Measurements from ENCODE around the gene FLRT2.

Gene FLRT2

GRCh38 chr14:85618390-85618789, 88.4 kb downstream of the FLRT2 start:
- TF ChIP-seq CTCF (IDR thresholded peaks at IDR 0.05; ENCODE audit: low read depth, low read length), result no peak
- no peak overlapping the region for H3K4me3 ChIP-seq (ENCODE audit: low read depth, low read length)

DNA sequence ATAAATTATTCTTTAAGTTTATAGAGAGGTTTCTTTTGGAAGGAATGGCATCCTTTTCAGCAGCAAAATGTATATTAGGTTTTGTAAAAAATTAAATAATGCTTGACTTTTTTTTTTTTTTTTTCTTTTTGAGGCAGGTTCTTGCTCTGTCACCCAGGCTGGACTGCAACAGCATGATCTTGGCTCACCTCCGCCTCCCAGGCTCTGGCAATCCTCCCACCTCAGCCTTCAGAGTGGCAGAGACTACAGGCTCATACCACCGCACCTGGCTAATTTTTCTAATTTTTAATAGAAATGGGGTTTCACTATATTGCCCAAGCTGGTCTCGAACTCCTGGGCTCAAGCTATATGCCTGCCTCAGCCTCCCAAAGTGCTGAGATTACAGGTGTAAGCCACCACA, 89.0 kb downstream of the FLRT2 start:
- H3K4me3 ChIP-seq (ENCODE audit: low read depth, low read length), result no peak overlapping the region
- TF ChIP-seq CTCF (IDR thresholded peaks at IDR 0.05; ENCODE audit: low read depth, low read length), result no peak

GRCh38 chr14:85619851-85620250, 89.9 kb downstream of the FLRT2 start:
- H3K4me3 ChIP-seq (ENCODE audit: low read depth, low read length), result no peak overlapping the region
- no peak for TF ChIP-seq CTCF (IDR thresholded peaks at IDR 0.05; ENCODE audit: low read depth, low read length)

- TF ChIP-seq CTCF (IDR thresholded peaks at IDR 0.05; ENCODE audit: low read depth, low read length), result no peak
- no peak overlapping the region for H3K4me3 ChIP-seq (ENCODE audit: low read depth, low read length)
Measured at GRCh38 chr14:85620947-85621346, 91.0 kb downstream of the FLRT2 start.

DNA sequence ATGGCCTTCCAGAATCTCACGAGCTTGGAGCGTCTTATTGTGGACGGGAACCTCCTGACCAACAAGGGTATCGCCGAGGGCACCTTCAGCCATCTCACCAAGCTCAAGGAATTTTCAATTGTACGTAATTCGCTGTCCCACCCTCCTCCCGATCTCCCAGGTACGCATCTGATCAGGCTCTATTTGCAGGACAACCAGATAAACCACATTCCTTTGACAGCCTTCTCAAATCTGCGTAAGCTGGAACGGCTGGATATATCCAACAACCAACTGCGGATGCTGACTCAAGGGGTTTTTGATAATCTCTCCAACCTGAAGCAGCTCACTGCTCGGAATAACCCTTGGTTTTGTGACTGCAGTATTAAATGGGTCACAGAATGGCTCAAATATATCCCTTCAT, 92.2 kb downstream of the FLRT2 start:
- H3K4me3 ChIP-seq (ENCODE audit: low read depth, low read length), result no peak overlapping the region
- TF ChIP-seq CTCF (IDR thresholded peaks at IDR 0.05; ENCODE audit: low read depth, low read length), result no peak

DNA sequence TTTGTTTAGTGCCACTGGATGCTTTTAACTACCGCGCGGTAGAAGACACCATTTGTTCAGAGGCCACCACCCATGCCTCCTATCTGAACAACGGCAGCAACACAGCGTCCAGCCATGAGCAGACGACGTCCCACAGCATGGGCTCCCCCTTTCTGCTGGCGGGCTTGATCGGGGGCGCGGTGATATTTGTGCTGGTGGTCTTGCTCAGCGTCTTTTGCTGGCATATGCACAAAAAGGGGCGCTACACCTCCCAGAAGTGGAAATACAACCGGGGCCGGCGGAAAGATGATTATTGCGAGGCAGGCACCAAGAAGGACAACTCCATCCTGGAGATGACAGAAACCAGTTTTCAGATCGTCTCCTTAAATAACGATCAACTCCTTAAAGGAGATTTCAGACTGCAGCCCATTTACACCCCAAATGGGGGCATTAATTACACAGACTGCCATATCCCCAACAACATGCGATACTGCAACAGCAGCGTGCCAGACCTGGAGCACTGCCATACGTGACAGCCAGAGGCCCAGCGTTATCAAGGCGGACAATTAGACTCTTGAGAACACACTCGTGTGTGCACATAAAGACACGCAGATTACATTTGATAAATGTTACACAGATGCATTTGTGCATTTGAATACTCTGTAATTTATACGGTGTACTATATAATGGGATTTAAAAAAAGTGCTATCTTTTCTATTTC, 93.2 kb downstream of the FLRT2 start:
- H3K4me3 ChIP-seq (ENCODE audit: low read depth, low read length), result no peak overlapping the region
- no peak for TF ChIP-seq CTCF (IDR thresholded peaks at IDR 0.05; ENCODE audit: low read depth, low read length)

GRCh38 chr14:85625925-85626585, 96.1 kb downstream of the FLRT2 start:
- no peak overlapping the region for H3K4me3 ChIP-seq (ENCODE audit: low read depth, low read length)
- no peak for TF ChIP-seq CTCF (IDR thresholded peaks at IDR 0.05; ENCODE audit: low read depth, low read length)
